Breast epithelium (tissue), 4 donors: ENCODE measurements around the gene CDS2. TPM values are rescaled to one million over a fixed set of nuclear protein-coding genes. Genes with fewer than 3 reads are reported as not detected.

Experiments
- DNase-seq, 2 donors: peaks; one replicate each; pipeline ENCODE4 v3.0.0-alpha.2; 2019; ENCODE audit warnings: low spot score in 2 of 2
- H3K27ac ChIP-seq, 2 donors: fragments of 200-600 bp; sonication (generic) in 1 of 2; one replicate each; pipeline ENCODE4 v1.5.1; 2016 to 2019; ENCODE audit warnings: mild to moderate bottlenecking in 1 of 2
- H3K27me3 ChIP-seq, 2 donors: fragments of 200-600 bp; sonication (generic) in 1 of 2; one replicate each; pipeline versions ENCODE4 v1.5.1 to v1.6.0; 2017 to 2019; ENCODE audit warnings: control low read depth in 1 of 2, mild to moderate bottlenecking in 1 of 2
- H3K36me3 ChIP-seq: fragments of 200-600 bp; one replicate; pipeline ENCODE4 v1.5.1; 2019
- H3K4me1 ChIP-seq, 2 donors: fragments of 200-600 bp; sonication (generic); one replicate each; pipeline ENCODE4 v1.5.1; 2016 to 2019; ENCODE audit warnings: control low read depth in 1 of 2
- H3K4me3 ChIP-seq, 3 donors: fragments of 200-600 bp; sonication (generic); 1 replicate in 2 of 3; 2 replicates in 1 of 3; pipeline ENCODE4 v1.5.1; 2016 to 2019; ENCODE audit warnings: mild to moderate bottlenecking in 3 of 3, moderate library complexity in 2 of 3
- H3K9me3 ChIP-seq, 2 donors: fragments of 200-600 bp; sonication (generic) in 1 of 2; one replicate each; pipeline ENCODE4 v1.5.1; 2016 to 2019; ENCODE audit warnings: control low read depth in 1 of 2
- POLR2A ChIP-seq: fragments of 450-650 bp; IDR thresholded peaks from one replicate; pipeline ENCODE4 v1.6.1; 2016; ENCODE audit warnings: antibody characterized with exemption, mild to moderate bottlenecking, moderate library complexity
- POLR2AphosphoS5 ChIP-seq, 3 donors: sonication (generic); formaldehyde crosslinking; IDR thresholded peaks; one replicate each; pipeline ENCODE4 v1.6.1; 2017; ENCODE audit warnings: antibody characterized with exemption in 3 of 3
- intact Hi-C: fragments of 100-400 bp; cut with DNase I; formaldehyde crosslinking; loops from one replicate; pipeline ENCODE4 v1.15.1; 2023; ENCODE audit warnings: low total_unique reads
- total RNA-seq, 3 donors: library from RNA; depleted of rRNA; stranded (reverse); fragments of >200 nt; gene quantifications; one replicate each; pipeline ENCODE4 v1.1.0, GENCODE V29; 2016
- TF ChIP-seq, protein P1 (sequence below), 3 donors: fragments of 450-650 bp; IDR thresholded peaks; one replicate each; pipeline ENCODE4 v1.5.1; 2016 to 2017; ENCODE audit warnings: antibody characterized with exemption in 3 of 3, mild to moderate bottlenecking in 3 of 3, moderate library complexity in 3 of 3

CDS2 gene
- total RNA-seq, 3 donors from 2014 or later: 29.2 to 42.9 (median 37.6) TPM

DNA sequence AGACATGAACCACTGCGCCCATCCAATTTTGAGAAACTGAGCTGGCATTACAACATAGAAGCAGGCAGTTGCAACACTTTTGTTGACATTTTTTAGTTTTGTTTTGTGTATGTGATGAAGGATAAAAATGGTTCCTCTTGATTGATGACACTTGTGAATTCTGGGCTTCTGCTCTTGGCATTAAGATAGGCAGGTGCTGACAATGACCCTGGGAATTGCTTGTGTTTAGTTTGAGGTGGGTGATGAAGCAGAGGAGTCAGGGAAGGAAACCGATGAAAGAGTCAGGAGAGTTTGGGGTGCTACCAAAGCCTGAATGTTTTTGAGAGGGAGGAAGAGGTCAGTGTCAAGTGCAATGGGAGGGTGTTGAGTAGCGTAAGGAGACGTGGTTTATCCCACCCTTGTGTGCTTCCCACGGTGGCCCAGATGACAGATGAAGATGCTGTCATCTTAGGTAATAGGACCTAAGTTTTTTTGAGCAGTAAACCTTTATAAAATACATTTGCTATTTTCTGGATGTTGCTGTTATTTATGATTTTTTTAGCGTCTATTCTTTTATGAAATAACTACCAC lies 19.4 kb downstream of the CDS2 start:
- no peaks in the 10 kb centered on the region for H3K4me1 ChIP-seq
- no peak for DNase-seq
- intact Hi-C loops: no loop called here
- H3K36me3 ChIP-seq: no peaks in the 10 kb centered on the region
- no peaks in the 10 kb centered on the region for H3K27me3 ChIP-seq
- no peak overlapping the region for H3K27ac ChIP-seq
- H3K4me3 ChIP-seq: no peak overlapping the region
- H3K9me3 ChIP-seq: no peaks in the 10 kb centered on the region
- no peak for TF ChIP-seq POLR2A
- TF ChIP-seq, protein P1, sequence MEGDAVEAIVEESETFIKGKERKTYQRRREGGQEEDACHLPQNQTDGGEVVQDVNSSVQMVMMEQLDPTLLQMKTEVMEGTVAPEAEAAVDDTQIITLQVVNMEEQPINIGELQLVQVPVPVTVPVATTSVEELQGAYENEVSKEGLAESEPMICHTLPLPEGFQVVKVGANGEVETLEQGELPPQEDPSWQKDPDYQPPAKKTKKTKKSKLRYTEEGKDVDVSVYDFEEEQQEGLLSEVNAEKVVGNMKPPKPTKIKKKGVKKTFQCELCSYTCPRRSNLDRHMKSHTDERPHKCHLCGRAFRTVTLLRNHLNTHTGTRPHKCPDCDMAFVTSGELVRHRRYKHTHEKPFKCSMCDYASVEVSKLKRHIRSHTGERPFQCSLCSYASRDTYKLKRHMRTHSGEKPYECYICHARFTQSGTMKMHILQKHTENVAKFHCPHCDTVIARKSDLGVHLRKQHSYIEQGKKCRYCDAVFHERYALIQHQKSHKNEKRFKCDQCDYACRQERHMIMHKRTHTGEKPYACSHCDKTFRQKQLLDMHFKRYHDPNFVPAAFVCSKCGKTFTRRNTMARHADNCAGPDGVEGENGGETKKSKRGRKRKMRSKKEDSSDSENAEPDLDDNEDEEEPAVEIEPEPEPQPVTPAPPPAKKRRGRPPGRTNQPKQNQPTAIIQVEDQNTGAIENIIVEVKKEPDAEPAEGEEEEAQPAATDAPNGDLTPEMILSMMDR (IDR thresholded peaks at IDR 0.05): no peak
- no peak for TF ChIP-seq POLR2AphosphoS5 (IDR thresholded peaks at IDR 0.05)

DNA sequence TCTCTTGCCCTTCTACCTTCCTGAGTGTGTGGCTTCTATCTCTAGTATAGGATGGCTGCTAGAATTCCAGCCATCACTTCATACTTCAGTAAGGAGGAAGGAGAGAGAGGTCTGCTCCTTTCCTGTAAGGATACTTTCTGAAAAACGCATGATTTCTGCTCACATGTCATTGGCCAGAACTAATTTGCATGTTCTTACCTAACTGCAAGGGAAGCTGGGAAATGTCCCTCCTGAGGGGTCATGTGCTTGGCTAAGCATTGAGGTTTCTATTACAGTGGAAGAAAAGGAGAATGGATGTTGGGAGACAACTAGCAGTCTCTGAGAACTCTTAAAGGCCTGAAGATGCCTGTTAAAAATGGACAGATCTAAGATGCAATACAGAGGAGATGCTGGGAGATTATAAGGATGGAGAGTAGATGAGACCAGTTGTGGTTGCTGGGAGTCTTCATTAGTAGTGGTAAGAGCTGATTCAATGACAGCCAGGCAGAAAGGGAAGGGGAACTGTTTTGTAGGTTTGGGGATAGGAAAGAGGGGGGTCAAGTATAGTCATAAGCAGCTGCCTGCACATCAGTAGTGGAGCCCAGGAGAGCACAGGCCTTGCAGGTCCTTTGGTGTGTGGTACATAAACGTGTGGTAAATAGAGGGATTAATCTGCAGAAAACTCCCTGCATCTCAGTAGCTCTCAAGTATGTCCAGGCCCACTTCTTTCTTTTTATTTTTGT lies 20.2 kb downstream of the CDS2 start:
- Histone ChIP-seq H3K27me3 (no peaks in the 10 kb centered on the region), H3K27ac (no peak overlapping the region), H3K36me3 (no peaks in the 10 kb centered on the region), H3K9me3 (no peaks in the 10 kb centered on the region), H3K4me3 (no peak overlapping the region), H3K4me1 (no peaks in the 10 kb centered on the region)
- no peak for TF ChIP-seq POLR2A
- TF ChIP-seq, protein P1 (IDR thresholded peaks at IDR 0.05): no peak
- TF ChIP-seq POLR2AphosphoS5 (IDR thresholded peaks at IDR 0.05): no peak
- DNase-seq: no peak
- intact Hi-C loops: no loop called here

DNA sequence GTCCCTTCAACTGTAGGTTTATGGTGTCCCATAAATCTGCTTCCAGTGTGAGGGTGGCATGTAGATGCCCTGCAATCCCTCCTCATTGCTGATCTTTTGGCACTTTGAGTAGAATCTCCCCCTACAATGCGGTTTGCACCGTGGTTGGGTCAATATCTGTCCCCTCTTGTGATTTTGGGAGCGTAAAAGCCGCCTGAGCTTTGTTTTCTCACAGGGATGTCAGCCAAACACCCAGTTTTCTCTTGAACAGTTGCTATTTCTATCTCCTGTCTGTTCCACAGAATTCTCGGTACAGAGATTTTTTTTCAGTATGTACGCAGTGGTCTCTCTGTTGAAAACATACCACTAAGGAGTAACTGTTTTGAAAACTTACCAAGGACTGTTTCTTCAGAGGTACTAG lies 21.8 kb downstream of the CDS2 start:
- no peaks in the 10 kb centered on the region for H3K9me3 ChIP-seq
- no peak overlapping the region for H3K4me3 ChIP-seq
- no peaks in the 10 kb centered on the region for H3K4me1 ChIP-seq
- no peak for DNase-seq
- no peaks in the 10 kb centered on the region for H3K27me3 ChIP-seq
- H3K36me3 ChIP-seq: no peaks in the 10 kb centered on the region
- TF ChIP-seq, protein P1 (IDR thresholded peaks at IDR 0.05): no peak
- TF ChIP-seq POLR2AphosphoS5 (IDR thresholded peaks at IDR 0.05) (no peak), POLR2A (no peak)
- intact Hi-C loops: no loop called here
- H3K27ac ChIP-seq: no peak overlapping the region

DNA sequence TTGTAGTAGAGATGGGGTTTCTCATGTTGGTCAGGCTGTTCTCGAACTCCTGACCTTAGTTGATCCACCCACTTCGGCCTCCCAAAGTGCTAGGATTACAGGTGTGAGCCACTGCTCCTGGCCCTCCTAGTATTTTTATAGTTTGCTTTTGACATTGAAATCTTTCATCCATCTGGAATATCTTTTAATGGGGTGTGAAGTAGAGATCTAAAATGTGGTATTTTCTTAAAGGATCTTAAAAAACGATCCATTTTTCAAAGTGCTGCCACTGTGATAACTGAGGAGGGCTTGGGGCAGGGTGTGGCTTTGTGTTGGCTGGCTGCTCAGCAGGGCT lies 23.1 kb downstream of the CDS2 start:
- no peak overlapping the region for H3K4me3 ChIP-seq
- no peaks in the 10 kb centered on the region for H3K27me3 ChIP-seq
- no peaks in the 10 kb centered on the region for H3K9me3 ChIP-seq
- no peaks in the 10 kb centered on the region for H3K36me3 ChIP-seq
- TF ChIP-seq POLR2AphosphoS5 (IDR thresholded peaks at IDR 0.05): no peak
- TF ChIP-seq, protein P1 (IDR thresholded peaks at IDR 0.05): no peak
- no peak for TF ChIP-seq POLR2A
- H3K27ac ChIP-seq: peak overlapping the region in 1 of 2 donors; percentile 5
- H3K4me1 ChIP-seq: no peaks in the 10 kb centered on the region
- intact Hi-C loops: no loop called here
- DNase-seq: no peak

DNA sequence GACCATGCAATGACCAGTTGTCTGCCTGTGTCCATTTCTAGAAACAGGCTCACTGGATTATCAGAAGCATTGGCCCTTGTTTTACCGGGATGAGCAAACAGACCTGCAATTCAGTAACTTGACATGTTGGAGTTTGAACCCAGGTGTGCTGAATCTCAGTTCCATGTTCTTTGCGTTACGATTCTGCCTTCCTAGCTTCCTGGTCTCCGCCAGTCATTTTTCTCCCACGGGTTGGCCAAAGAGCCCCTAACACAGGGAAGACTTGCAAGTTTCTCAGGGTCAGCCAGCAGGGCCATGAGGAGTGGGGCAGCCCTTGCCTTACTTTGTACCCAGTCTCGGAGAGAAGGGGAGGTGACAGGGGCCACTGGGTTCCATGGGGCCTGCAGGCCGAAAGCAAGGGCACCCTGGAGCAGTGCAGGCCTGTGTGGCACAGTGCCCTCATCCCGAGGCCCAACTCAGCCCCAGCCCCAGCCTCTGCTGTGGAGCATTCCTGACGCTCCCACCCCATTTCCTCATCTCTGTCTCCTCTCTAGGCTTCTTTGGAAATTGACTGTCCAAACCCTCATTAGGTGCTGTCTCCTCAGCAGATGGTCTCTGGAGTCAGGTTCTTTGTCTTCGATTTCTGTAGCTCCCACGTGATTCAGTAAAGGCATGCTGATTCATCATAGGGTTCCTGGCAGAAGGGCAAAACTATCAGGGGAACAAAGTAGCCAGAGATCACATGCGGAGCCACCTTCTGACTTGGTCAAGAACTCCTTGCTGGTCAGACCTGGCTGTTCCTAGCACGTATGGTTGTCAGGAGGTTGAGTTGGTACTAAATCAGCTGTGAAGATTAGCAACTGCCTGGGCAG lies 23.6 kb downstream of the CDS2 start:
- Histone ChIP-seq H3K27me3 (no peaks in the 10 kb centered on the region), H3K4me1 (no peaks in the 10 kb centered on the region), H3K27ac (peak overlapping the region in 1 of 2 donors; percentile 5), H3K9me3 (no peaks in the 10 kb centered on the region), H3K36me3 (no peaks in the 10 kb centered on the region), H3K4me3 (no peak overlapping the region)
- no peak for TF ChIP-seq POLR2AphosphoS5 (IDR thresholded peaks at IDR 0.05)
- TF ChIP-seq POLR2A: no peak
- TF ChIP-seq, protein P1 (IDR thresholded peaks at IDR 0.05): no peak
- intact Hi-C loops: no loop called here
- no peak for DNase-seq
